Natural killer cell (primary cell): ENCODE data around the gene FGF21. TPM values are rescaled to one million over a fixed set of nuclear protein-coding genes. Genes with fewer than 3 reads are reported as not detected.
A peak's percentile ranks its signal among the peaks of the same experiment; 100 is the strongest.

Experiments used
- ATAC-seq, 3 donors: fragments of 150-1000 bp in 2 of 3; fragments of 200-7000 bp in 1 of 3; cut with Tn5 transposase; 1 replicate in 1 of 3; 2 replicates in 2 of 3; pipeline ENCODE4 v1.10.0; 2021; ENCODE audit warnings: mild to moderate bottlenecking in 2 of 3, moderate library complexity in 2 of 3
- DNase-seq, 2 donors: peaks; one replicate each; pipeline versions ENCODE4 v3.0.0 to v3.0.0-alpha.2; 2013 to 2021; ENCODE audit warnings: mixed read lengths in 1 of 2
- H3K27ac ChIP-seq: one replicate; pipeline ENCODE4 v1.5.1; 2013; ENCODE audit warnings: mild to moderate bottlenecking, low read length
- H3K27me3 ChIP-seq: one replicate; pipeline ENCODE4 v1.6.1; 2013; ENCODE audit warnings: low read length; ENCODE audit not compliant: control insufficient read depth, insufficient read depth
- H3K36me3 ChIP-seq: one replicate; pipeline ENCODE4 v1.6.1; 2013; ENCODE audit warnings: low read length; ENCODE audit not compliant: control insufficient read depth, insufficient read depth
- H3K4me1 ChIP-seq: one replicate; pipeline ENCODE4 v1.6.1; 2013; ENCODE audit warnings: low read length; ENCODE audit not compliant: control insufficient read depth, insufficient read depth
- H3K4me3 ChIP-seq: one replicate; pipeline ENCODE4 v1.5.1; 2013; ENCODE audit warnings: low read length
- H3K9me3 ChIP-seq: one replicate; pipeline ENCODE4 v1.6.1; 2013; ENCODE audit warnings: low read length; ENCODE audit not compliant: control insufficient read depth, insufficient read depth
- H3K27ac Mint-ChIP-seq, 2 donors: one replicate each; pipeline ENCODE4 v1.8.0; 2022; ENCODE audit warnings: mild to moderate bottlenecking in 2 of 2, mixed read lengths in 2 of 2, moderate library complexity in 1 of 2
- H3K27me3 Mint-ChIP-seq, 2 donors: one replicate each; pipeline ENCODE4 v1.8.0; 2022; ENCODE audit warnings: low read depth in 2 of 2, mixed read lengths in 2 of 2
- H3K36me3 Mint-ChIP-seq: one replicate; pipeline ENCODE4 v1.8.0; 2022; ENCODE audit warnings: mixed read lengths
- H3K4me1 Mint-ChIP-seq, 2 donors: one replicate each; pipeline ENCODE4 v1.8.0; 2022; ENCODE audit warnings: mixed read lengths in 2 of 2
- H3K4me3 Mint-ChIP-seq: one replicate; pipeline ENCODE4 v1.8.0; 2022; ENCODE audit warnings: mild to moderate bottlenecking, moderate library complexity, mixed read lengths
- H3K9me3 Mint-ChIP-seq, 2 donors: one replicate each; pipeline ENCODE4 v1.8.0; 2022; ENCODE audit warnings: mixed read lengths in 2 of 2
- CTCF ChIP-seq: fragments of 200-600 bp; IDR thresholded peaks from one replicate; pipeline ENCODE4 v1.8.0; 2022; ENCODE audit warnings: antibody characterized with exemption
- WGBS: methylation state at CpG from one replicate; pipeline ENCODE4 v1.1.7; 2013; ENCODE audit warnings: missing lambda C conversion rate; ENCODE audit not compliant: insufficient coverage; 5-methylcytosine and 5-hydroxymethylcytosine counted together
- intact Hi-C: fragments of 100-400 bp; cut with micrococcal nuclease; formaldehyde crosslinking; loops from one replicate; pipeline ENCODE4 v1.14.2; 2022
- total RNA-seq, 4 donors: library from RNA; stranded (reverse); fragments of 120-200 nt in 1 of 4; gene quantifications; one replicate each; pipeline versions ENCODE4 v1.2.3 to v1.2.4, GENCODE V29; 2013 to 2022

Gene FGF21
- total RNA-seq, 3 donors from 2014 or later (not counting 1 experiment from before 2014, with no cell fraction given): not detected

GRCh38 chr19:48750771-48751504, 4.4 kb upstream of the FGF21 start:
- Histone ChIP-seq H3K4me3 (no peak overlapping the region), H3K36me3 (no peaks in the 10 kb centered on the region), H3K9me3 (no peaks in the 10 kb centered on the region), H3K27me3 (peaks cover 24% of the 10 kb centered on the region), H3K27ac (no peak overlapping the region), H3K4me1 (peaks cover 28% of the 10 kb centered on the region)
- Mint-ChIP-seq H3K4me3 (peak overlapping the region; percentile 65), H3K27me3 (peaks cover 15 to 39% of the 10 kb centered on the region in 2 donors), H3K9me3 (no peaks in the 10 kb centered on the region), H3K4me1 (peaks cover 12 to 21% of the 10 kb centered on the region in 2 donors), H3K27ac (no peak overlapping the region), H3K36me3 (no peaks in the 10 kb centered on the region)
- TF ChIP-seq CTCF: no peak
- intact Hi-C loops: no loop called here
- DNase-seq (no peak), ATAC-seq (no peak)
- WGBS: 91% methylated on average over 29 of the region's 29 CpGs

GRCh38 chr19:48751845-48752495, 3.4 kb upstream of the FGF21 start:
- 26% methylated on average over 20 of the region's 20 CpGs for WGBS

GRCh38 chr19:48752496-48753365, 2.6 kb upstream of the FGF21 start, which contains the start of gene FUT1:
Gene FUT1, minus strand, starts transcription at chr19:48752641. Its CDS starts 1,360 bp downstream, at chr19:48751281.
- Mint-ChIP-seq H3K4me3 (peak within 1 kb of the TSS; percentile 80), H3K36me3 (no peaks in the 10 kb centered on the region), H3K27ac (no peak within 1 kb of the TSS), H3K27me3 (peaks cover 9 to 28% of the 10 kb centered on the region in 2 donors), H3K9me3 (no peaks in the 10 kb centered on the region), H3K4me1 (peaks cover 12 to 15% of the 10 kb centered on the region in 2 donors)
- no peak for TF ChIP-seq CTCF
- DNase-seq (peak in 1 of 2 donors; percentile 54), ATAC-seq (peak; percentile 9 to 61 (median 58))
- intact Hi-C loops: no loop called here
- Histone ChIP-seq H3K4me3 (peak within 1 kb of the TSS; percentile 20), H3K4me1 (peaks cover 21% of the 10 kb centered on the region), H3K27ac (no peak within 1 kb of the TSS), H3K36me3 (no peaks in the 10 kb centered on the region), H3K9me3 (no peaks in the 10 kb centered on the region), H3K27me3 (peaks cover 16% of the 10 kb centered on the region)
- 2% methylated on average over 73 of the region's 73 CpGs for WGBS

More at GRCh38 chr19:48751845-48752495, 3.4 kb upstream of the FGF21 start:
- Histone ChIP-seq H3K27ac (no peak overlapping the region), H3K4me3 (peak overlapping the region; percentile 6), H3K27me3 (peaks cover 16% of the 10 kb centered on the region), H3K4me1 (peaks cover 25% of the 10 kb centered on the region), H3K36me3 (no peaks in the 10 kb centered on the region), H3K9me3 (no peaks in the 10 kb centered on the region)
- H3K27ac Mint-ChIP-seq: no peak overlapping the region
- H3K4me1 Mint-ChIP-seq: peaks cover 12 to 15% of the 10 kb centered on the region in 2 donors
- peak overlapping the region; percentile 80 for H3K4me3 Mint-ChIP-seq
- DNase-seq (peak in 1 of 2 donors; percentile 50), ATAC-seq (peak in 2 of 3 donors; percentile 44 to 48)
- peaks cover 9 to 32% of the 10 kb centered on the region in 2 donors for H3K27me3 Mint-ChIP-seq
- H3K36me3 Mint-ChIP-seq: no peaks in the 10 kb centered on the region
- no peak for TF ChIP-seq CTCF
- intact Hi-C loops: no loop called here
- no peaks in the 10 kb centered on the region for H3K9me3 Mint-ChIP-seq
